HG03354 (cell line): ENCODE data around the gene ZNF716.
"Not testable (repeated sequence)": the region's sequence is repeated elsewhere in the genome, so short reads cannot be mapped to it uniquely, and the experiment has no call there.

Experiments used
- ATAC-seq: cut with Tn5 transposase; IDR thresholded peaks from one replicate; pipeline ENCODE4 v1.9.1; 2021; ENCODE audit warnings: mild to moderate bottlenecking; ENCODE audit not compliant: unreplicated experiment, poor library complexity, severe bottlenecking

ZNF716 gene

DNA sequence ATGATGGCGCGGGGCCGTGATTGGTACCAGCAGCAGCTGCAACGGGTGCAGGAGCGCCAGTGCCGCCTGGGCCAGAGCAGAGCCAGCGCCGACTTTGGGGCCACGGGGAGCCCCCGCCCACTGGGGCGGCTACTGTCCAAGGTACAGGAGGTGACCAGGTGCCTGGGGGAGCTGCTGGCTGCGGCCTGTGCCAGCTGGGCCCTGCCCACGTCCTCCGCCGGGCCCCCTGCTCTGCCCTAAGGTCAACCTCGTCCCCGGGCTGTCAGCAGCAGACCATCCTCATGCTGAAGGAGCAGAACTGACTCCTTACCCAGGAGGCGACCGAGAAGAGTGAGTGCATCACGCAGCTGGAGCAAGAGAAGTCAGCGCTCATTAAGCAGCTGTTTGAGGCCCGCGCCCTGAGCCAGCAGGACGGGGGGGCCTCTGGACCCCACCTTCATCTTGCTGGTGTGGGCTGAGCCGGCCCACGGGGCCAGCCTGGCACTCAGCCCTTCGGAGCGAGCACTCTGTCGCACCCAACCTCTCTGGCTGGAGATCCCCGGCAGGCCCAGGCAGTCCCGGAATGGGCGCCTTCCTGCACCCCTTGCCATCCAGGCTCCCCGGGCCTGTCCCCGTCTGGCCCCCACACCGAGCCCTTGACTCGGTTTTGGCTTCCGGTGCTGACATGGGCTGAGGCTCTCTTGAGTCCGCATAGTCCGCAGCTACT, 24.6 kb upstream of the ZNF716 start:
- no peak for ATAC-seq

DNA sequence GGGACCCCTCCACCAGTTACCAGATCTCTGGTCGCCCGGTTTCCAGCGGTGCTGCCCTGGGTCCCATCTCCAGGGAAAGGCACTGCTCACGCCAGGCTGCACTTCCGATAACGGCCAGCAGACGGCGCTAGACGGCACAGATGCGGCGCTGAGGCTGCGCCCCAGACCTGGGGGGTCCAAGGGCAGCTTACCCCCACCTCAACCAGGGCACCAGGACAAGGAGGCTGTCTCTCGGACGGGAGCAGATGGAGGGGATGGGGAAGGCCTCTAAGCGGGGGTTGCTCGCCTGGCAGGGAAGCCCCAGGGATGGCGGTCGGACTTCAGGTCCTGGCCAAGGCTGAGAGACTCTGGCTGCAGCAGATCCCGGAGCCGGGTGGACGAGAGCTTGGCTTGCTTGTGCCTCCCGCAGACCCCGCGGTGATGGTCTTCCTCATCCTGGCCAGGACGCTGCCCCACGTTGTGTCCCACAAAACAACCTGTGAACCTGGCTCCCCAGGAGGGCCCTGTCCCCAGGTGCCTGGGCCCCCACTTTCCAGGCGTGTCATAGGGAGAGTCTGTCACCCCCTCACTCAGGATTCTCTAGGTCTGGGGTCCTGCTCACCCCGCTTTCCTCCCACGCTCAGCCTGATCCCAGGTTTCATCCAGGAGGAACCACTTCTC, 23.9 kb upstream of the ZNF716 start:
- ATAC-seq: no peak

DNA sequence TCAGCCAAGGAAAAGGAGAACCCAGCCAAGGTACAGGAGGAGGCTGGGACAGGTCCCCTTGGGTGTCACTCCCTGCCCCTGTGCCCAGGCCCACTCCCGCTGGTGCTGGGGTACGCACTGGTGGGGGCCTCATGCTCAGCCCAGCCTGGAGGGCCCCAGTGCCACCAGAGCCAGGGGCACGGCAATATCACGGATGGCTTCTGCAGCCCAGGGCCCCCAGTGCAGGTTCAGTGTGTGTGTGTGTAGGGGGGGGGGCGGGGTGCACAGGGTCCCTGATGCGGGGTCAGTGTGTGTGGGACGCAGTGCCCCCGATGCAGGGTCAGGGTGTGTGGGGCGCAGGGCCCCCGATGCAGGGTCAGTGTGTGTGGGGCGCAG, 23.4 kb upstream of the ZNF716 start:
- no peak for ATAC-seq

DNA sequence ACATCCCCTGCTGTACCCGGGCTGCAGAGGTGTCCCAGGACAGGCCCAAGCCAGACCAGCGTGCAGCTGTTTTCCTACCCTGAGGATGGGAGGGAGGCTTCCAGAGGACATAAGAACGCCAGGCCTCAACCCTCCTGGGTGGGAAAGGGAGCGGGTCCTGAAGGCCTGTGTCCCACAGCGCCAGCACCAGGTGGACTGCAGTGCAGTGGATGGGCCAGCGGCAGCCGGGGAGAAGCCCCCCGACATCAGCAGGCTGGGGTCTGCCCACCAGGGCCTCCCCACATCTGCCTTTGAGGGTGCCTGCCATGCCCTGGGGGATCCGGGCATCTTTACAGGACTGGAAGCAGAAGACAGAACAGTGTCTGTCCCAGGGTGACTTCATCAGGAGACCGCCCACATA, 22.8 kb upstream of the ZNF716 start:
- no peak for ATAC-seq

DNA sequence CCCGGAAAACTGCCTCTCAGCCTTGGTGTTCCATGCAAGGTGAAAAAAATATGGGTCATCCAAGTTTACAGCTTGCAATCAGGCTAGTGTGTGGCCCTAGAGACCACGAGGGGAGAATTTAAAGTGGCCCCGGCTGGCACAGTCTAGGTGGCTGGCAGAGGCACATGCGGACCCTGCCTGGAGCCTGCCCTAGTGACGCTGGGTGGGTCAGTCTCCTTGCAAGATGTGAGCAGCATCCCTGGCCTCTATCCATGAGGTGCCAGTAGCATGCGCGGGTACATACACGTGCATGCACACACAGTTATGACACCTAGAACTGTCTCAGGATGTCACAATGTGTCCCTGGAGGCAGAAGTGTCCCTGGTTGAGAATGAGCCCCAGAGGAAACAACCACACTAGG, 22.4 kb upstream of the ZNF716 start:
- ATAC-seq: no peak

DNA sequence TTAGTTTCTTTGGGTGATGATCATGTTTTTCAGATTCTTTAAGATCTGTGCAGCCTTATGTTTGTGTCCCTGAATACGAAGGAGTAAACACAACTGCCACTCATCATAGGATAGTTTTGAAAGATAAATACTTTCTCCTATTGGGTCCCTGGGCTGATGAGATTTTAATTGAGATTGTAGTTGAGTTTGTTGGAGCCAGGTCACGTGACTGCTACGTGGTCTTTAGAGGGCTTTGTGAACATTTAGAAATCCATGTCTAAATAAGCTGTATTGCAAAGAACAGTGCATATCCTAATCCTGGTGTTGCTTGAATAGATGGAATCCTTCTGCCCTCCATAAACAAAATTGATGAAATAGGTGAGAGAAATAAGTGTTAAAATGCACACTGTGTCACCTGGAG, 17.4 kb upstream of the ZNF716 start:
- no peak for ATAC-seq

DNA sequence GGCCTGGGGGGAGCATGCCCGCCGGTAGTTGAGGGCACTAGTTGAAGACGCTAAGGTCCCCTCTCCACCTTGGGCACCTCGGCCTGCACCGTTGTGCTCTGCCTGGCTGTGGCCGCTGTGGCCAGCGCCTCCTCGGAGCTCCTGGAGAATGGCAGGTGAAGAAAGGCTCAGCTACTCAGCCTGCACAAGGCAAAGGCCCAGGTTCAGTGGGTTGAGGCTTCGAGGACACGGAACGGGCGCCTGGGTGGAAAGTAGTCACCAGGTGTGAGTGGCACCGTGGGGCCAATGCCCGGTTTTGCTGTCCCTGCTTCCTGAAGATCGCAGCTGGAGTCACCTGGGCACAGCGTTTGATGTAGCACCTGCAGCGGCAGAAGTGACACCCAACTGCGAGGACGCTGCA, 12.4 kb upstream of the ZNF716 start:
- no peak for ATAC-seq

DNA sequence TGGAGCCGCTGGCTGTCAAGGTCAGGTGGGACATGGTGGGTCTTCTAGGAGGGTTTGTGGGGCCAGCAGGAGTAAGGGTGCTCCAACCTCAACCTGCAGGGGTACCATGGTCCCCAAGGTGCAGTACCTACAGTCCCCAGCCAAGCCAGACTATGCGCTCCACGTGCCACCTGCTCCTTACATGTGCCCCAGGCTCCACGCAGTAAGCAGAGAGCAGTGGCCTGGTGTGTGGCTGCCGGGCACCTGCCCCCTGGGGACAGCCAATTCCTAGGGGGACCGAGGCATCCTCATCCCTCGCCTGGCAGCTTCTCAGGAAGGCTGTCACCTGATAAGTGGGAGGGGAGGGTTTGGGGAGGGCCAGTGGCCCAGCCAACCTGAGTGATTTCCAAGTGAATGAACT, 11.7 kb upstream of the ZNF716 start:
- ATAC-seq: no peak

DNA sequence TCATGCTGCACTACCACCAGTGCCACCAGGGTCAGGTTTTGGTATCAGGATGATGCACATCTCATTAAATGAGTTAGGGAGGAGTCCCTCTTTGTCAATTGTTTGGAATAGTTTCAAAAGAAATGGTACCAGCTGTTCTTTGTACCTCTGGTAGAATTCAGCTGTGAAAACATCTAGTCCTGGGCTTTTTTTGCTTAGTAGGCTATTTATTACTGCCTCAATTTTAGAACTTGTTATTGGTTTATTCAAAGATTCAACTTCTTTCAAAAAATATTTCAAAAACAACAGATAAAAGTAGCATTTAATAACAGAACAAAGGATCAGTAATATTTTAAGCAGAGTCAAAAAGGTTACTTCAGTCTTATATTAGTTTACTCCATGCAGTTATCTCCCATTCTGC, 6.4 kb upstream of the ZNF716 start:
- ATAC-seq: no peak

DNA sequence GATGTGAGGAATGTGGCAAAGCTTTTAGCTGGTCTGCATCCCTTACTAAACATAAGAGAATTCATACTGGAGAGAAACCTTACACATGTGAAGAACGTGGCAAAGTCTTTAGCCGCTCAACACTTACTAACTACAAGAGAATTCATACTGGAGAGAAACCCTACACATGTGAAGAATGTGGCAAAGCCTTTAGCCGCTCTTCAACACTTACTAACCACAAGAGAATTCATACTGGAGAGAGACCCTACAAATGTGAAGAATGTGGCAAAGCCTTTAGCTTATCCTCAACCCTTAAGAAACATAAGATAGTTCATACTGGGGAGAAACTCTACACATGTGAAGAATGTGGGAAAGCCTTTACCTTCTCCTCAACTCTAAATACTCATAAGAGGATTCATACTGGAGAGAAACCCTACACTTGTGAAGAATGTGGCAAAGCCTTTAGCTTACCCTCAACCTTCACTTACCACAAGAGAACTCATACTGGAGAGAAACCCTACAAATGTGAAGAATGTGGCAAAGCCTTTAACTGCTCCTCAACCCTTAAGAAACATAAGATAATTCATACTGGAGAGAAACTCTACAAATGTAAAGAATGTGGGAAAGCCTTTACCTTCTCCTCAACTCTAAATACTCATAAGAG, 19.3 kb downstream of the ZNF716 start:
- not testable (repeated sequence) for ATAC-seq

DNA sequence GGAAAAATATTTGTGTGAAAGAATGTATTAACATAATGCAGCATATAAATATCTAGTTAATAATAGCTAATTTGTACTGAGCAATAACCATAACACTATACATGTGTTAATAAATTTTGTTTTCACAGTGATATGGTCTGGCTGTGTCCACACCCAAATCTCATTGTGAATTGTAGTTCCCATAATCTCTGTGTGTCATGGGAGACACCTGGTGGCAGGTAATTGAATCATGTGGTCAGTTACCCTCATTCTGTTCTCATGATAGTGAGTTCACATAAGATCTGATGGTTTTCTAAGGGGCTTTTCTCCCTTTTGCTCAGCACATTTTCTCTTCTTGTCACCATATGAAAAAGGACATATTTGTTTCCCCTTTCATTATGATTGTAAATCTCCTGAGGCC, 30.3 kb downstream of the ZNF716 start:
- ATAC-seq: not testable (repeated sequence)

DNA sequence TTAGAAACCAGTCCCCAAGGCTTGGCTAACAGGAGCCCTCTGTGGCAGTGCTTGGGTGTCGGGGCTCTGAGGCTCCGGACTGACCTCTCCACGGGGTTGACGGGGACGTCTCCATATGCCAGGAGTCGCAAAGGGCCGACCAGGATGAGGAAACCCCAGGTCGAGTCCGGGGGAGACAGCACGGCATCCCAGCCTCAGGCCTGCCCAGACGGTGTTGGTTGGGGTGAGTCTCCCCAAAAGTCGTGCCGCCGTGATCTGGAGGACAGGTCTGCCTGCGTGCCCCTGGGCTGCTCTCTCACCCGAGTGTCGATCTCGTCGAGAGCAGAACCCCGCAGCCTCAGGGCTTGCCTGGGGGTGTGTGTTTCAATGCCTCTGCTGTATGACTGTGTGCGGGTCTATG, 35.0 kb downstream of the ZNF716 start:
- not testable (repeated sequence) for ATAC-seq

DNA sequence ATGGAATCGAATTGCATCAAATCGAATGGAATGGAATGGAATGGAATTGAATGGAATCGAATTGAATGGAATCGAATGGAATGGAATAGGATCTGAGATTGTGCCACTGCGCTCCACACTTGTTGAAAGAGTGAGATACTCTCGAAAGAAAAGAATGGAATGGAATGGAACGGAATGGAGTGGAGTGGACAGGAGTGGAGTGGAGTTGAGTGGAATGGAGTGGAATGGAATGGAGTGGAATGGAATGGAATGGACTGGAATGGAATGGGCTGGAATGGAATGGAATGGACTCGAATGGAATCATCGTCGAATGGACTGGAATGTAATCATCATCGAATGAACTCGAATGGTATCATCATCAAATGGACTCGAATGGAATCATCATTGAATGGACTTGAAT, 38.0 kb downstream of the ZNF716 start:
- no peak for ATAC-seq

DNA sequence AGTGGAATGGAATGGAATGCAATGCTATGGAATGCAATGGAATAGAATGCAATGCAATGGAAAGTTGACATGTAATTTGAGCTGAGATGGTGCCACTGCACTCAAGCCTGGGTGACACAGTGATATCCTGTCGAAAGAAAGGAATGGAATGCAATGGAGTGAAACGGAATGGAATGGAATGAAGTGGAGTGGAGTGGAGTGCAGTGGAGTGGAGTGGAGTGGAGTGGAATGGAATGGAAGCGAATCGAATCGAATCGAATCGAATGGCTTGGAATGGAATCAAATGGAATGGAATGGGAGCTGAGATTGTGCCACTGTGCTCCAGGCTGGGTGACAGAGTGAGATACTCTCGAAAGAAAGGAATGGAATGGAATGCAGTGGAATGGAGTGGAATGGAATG, 45.1 kb downstream of the ZNF716 start:
- ATAC-seq: not testable (repeated sequence)

DNA sequence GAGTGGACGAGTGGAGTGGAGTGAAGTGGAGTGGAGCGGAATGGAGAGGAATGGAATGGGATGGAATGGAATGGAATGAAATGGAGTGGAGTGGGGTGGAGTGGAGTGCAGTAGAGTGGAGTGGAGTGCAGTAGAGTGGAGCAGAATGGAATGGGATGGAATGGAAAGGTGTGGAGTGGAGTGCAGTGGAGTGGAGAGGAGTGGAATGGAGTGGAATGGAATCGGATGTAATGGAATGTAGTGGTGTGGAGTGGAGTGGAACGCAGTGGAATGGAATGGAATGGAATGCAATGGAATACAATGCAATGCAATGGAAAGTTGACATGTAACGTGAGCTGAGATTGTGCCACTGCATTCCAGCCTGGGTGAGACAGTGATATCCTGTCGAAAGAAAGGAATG, 46.4 kb downstream of the ZNF716 start:
- ATAC-seq: no peak

DNA sequence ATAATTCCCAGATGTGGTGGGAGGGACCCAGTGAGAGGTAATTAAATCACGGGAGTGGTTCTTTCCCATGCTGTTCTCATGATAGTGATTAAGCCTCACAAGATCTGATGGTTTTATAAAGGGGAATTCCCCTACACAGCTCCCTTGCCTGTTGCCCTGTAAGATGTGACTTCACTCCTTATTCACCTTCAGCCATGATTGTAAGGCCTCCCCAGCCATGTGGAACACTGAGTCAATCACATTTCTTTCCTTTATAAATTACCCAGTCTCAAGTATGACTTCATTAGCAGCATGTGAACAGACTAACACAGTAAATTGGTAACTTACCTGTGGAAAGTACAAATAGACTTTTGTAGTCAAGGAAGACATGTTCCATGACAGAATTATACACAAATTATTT, 55.2 kb downstream of the ZNF716 start:
- no peak for ATAC-seq
